ENCODE measurements around the gene NOD2.
A peak's percentile ranks its signal among the peaks of the same experiment; 100 is the strongest.

GRCh38 chr16:50644729-50645128 is 48.7 kb upstream of the NOD2 start:
- TF ChIP-seq POLR2A (IDR thresholded peaks at IDR 0.05) (no peak), CTCF (IDR thresholded peaks at IDR 0.05) (peak in 4 of 6 experiments; percentile 9 to 34 (median 31))
